Measurements from ENCODE around the gene SEC63.
"Not testable (repeated sequence)": the region's sequence is repeated elsewhere in the genome, so short reads cannot be mapped to it uniquely, and the experiment has no call there.

The SEC63 gene

DNA sequence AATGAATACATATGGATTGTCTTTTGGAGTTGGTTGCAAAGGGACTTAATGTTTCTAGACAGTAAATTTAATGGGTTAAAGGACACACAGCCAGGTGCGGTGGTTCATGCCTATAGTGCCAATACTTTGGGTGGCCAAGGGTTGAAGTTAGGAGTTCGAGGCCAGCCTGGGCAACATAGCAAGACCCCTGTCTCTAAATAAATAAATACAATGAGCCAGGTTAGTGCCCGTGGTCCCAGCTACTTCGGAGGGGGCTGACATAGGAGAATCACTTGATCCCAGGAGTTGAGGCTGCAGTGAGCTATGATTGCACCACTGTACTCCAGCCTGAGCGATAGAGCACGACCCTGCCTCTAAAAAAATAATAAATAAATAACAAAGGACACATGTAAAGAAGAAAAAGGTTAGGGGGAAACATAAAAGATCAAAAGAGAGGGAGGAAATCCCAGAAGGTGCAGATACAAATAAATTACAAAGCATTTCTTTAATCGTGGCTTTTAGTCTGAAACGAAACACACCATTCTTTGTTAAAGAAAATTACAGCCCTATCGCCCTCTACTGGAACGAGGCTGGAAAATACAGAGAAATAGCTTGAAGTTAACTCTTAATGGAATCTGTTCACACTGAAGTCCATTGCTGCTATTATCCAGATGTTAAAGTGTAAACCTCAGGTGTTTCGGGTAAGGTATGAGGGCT, 91.3 kb downstream of the SEC63 start:
- no peak overlapping the region for H3K4me3 ChIP-seq (replicated peaks in 1 of 2; ENCODE audit: low read depth in 2 of 2, low read length in 2 of 2)
- peak; percentile 50 for TF ChIP-seq CTCF (IDR thresholded peaks at IDR 0.05; ENCODE audit: low read depth, low read length)
- DNase-seq (ENCODE audit: low read depth in 2 of 2) = peak; percentile 50 to 66

DNA sequence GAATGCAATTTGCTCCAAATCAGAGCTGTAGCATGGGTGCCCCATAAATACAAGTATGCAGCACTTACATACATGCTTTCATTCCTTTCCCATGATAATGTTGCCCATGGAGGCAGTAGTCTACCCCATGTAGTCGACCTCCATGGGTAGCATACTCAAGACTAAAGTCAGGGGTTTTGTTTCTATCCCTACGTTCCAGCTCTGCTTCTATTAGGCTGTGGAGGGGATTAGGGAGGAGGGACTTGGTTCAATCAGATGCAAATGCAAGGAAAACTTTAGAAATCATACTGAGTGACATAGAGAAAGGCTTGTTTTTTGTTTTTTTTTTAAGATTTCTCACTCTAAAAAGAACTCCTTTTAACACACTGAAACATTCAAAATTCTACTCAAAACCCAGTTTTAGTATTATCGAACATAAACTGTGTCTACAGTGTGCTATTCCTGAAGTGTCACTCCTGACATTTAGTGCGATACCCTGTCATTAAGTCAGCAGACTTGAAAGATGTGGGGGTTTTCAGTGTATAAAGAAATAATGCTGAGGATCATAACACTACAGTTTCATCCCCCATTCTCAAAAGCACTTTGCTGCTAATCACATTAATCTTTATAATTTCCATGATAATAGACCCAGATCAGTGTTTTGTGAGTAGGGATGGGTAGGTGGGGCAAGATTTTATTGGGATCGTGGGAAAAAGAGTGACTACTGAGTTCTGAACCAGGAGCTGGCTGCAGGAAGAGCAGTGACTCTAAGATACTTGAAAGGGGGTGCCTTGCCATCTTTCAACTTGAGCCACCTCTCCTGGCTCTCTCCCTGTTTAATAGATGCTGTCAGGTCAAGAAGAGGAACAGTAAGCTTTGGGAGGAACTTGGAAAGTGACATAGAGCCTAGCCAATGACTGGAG, 93.5 kb downstream of the SEC63 start:
- no peak overlapping the region for H3K4me3 ChIP-seq (replicated peaks in 1 of 2; ENCODE audit: low read depth in 2 of 2, low read length in 2 of 2)
- TF ChIP-seq CTCF (IDR thresholded peaks at IDR 0.05; ENCODE audit: low read depth, low read length) = no peak
- DNase-seq (ENCODE audit: low read depth in 2 of 2) = no peak

GRCh38 chr6:107862383-107862782, 95.6 kb downstream of the SEC63 start:
- DNase-seq (ENCODE audit: low read depth in 2 of 2) = no peak
- no peak for TF ChIP-seq CTCF (IDR thresholded peaks at IDR 0.05; ENCODE audit: low read depth, low read length)

GRCh38 chr6:107860963-107861362, 97.0 kb downstream of the SEC63 start:
- not testable (repeated sequence) for H3K4me3 ChIP-seq (replicated peaks in 1 of 2; ENCODE audit: low read depth in 2 of 2, low read length in 2 of 2); DNase-seq (ENCODE audit: low read depth in 2 of 2)

More at GRCh38 chr6:107862383-107862782, 95.6 kb downstream of the SEC63 start:
- no peak overlapping the region for H3K4me3 ChIP-seq (replicated peaks in 1 of 2; ENCODE audit: low read depth in 2 of 2, low read length in 2 of 2)

- not testable (repeated sequence) for DNase-seq (ENCODE audit: low read depth in 2 of 2); H3K4me3 ChIP-seq (replicated peaks in 1 of 2; ENCODE audit: low read depth in 2 of 2, low read length in 2 of 2)
Observed at GRCh38 chr6:107860144-107860543, 97.9 kb downstream of the SEC63 start.

GRCh38 chr6:107853230-107853629, 104.8 kb downstream of the SEC63 start:
- DNase-seq (ENCODE audit: low read depth in 2 of 2) = no peak
- no peak overlapping the region for H3K4me3 ChIP-seq (replicated peaks in 1 of 2; ENCODE audit: low read depth in 2 of 2, low read length in 2 of 2)
- TF ChIP-seq CTCF (IDR thresholded peaks at IDR 0.05; ENCODE audit: low read depth, low read length) = no peak

- TF ChIP-seq CTCF (IDR thresholded peaks at IDR 0.05; ENCODE audit: low read depth, low read length) = no peak
- no peak for DNase-seq (ENCODE audit: low read depth in 2 of 2)
- no peak overlapping the region for H3K4me3 ChIP-seq (replicated peaks in 1 of 2; ENCODE audit: low read depth in 2 of 2, low read length in 2 of 2)
Observed at GRCh38 chr6:107849325-107849724, 108.7 kb downstream of the SEC63 start.
